Upper lobe of left lung (tissue), 4 donors: Measurements from ENCODE around the gene TIGD3.

Experiments
- CTCF ChIP-seq, 6 experiments: fragments of 450-650 bp in 4 of 6; fragments of 200-600 bp in 2 of 6; sonication (generic) in 2 of 6; IDR thresholded peaks; one replicate each; pipeline ENCODE4 v1.5.1; 2016 to 2019; ENCODE audit warnings: antibody characterized with exemption in 6 of 6
- EP300 ChIP-seq, 4 donors: sonication (generic); formaldehyde crosslinking; IDR thresholded peaks; one replicate each; pipeline ENCODE4 v1.5.1; 2017; ENCODE audit warnings: antibody characterized with exemption in 4 of 4, control low read depth in 2 of 4
- POLR2A ChIP-seq, 4 donors: fragments of 450-650 bp; IDR thresholded peaks; one replicate each; pipeline ENCODE4 v1.5.1; 2016 to 2017; ENCODE audit warnings: antibody characterized with exemption in 4 of 4, mild to moderate bottlenecking in 2 of 4
- POLR2AphosphoS5 ChIP-seq, 2 donors: sonication (generic); formaldehyde crosslinking; IDR thresholded peaks; one replicate each; pipeline ENCODE4 v1.5.1; 2017; ENCODE audit warnings: antibody characterized with exemption in 2 of 2

- TF ChIP-seq CTCF (IDR thresholded peaks at IDR 0.05): no peak
- TF ChIP-seq POLR2A (IDR thresholded peaks at IDR 0.05): no peak
- no peak for TF ChIP-seq EP300 (IDR thresholded peaks at IDR 0.05)
- TF ChIP-seq POLR2AphosphoS5 (IDR thresholded peaks at IDR 0.05): no peak
These were observed 1.3 kb downstream of the TIGD3 start for GRCh38 chr11:65355776-65356393.
